ENCODE results near the gene SLC25A22. TPM values are rescaled to one million over a fixed set of nuclear protein-coding genes. Genes with fewer than 3 reads are reported as not detected.

Gene SLC25A22
- total RNA-seq, 3 donors from 2014 or later = 2.7 to 11.5 (median 4.7) TPM

DNA sequence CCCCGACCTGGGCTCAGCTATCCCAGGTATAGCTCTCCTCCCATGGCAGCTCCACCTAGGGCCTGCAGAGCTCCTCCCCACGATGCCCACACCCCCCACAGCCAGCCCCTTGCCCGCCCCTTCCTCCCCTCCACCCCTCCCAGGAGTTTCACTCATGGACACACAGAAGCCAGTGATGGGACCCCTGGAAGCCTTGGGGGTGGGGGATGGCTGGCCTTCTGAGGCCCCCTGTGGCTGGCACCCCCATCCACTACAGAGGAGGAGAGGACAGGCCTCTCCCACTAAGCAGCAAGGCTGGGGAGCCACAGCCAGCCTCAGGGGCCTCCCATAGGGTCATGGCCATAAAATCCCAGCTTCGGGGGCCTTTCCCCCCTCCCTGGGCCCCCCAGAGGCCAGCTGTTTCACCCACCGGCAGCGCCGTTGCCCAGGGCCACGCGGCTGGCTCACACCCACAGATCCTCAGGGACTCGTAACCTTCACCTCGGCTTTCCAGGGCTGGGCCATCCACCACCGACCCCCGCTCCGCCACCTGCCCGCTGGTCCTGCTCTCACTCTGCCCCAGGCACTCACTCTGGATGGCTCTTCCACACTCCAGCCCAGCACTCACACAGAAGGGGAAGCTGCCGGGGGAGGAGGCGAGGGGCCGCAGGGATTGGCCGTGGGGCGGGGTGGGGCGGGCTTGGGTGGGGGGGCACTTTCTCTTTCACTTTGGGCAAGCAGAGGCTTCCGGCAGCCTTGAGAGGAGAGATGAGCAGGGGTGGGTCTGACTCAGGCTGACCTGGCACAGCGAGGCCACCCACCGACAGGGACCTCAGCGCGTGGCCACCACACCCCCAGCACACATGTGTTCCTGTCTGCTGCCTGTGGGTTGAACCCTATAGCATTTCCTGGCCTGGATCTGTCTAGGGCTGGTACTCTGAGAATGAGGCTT lies 2.2 kb downstream of the SLC25A22 start:
- DNase-seq (ENCODE audit: low spot score in 2 of 2) = peak in 1 of 2 donors; percentile 61
- Histone ChIP-seq H3K4me3 (peak overlapping the region; percentile 62 to 82 (median 79)), H3K27me3 (no peaks in the 10 kb centered on the region), H3K27ac (peak overlapping the region; percentile 86 to 87), H3K4me1 (peaks cover 10 to 14% of the 10 kb centered on the region in 2 donors), H3K9me3 (no peaks in the 10 kb centered on the region), H3K36me3 (no peaks in the 10 kb centered on the region)
- intact Hi-C loops (cut with DNase I; ENCODE audit: low total_unique reads) = no loop called here
- no peak for TF ChIP-seq POLR2A (IDR thresholded peaks at IDR 0.05)
- TF ChIP-seq POLR2AphosphoS5 (IDR thresholded peaks at IDR 0.05) = no peak
- TF ChIP-seq CTCF (IDR thresholded peaks at IDR 0.05) = no peak

DNA sequence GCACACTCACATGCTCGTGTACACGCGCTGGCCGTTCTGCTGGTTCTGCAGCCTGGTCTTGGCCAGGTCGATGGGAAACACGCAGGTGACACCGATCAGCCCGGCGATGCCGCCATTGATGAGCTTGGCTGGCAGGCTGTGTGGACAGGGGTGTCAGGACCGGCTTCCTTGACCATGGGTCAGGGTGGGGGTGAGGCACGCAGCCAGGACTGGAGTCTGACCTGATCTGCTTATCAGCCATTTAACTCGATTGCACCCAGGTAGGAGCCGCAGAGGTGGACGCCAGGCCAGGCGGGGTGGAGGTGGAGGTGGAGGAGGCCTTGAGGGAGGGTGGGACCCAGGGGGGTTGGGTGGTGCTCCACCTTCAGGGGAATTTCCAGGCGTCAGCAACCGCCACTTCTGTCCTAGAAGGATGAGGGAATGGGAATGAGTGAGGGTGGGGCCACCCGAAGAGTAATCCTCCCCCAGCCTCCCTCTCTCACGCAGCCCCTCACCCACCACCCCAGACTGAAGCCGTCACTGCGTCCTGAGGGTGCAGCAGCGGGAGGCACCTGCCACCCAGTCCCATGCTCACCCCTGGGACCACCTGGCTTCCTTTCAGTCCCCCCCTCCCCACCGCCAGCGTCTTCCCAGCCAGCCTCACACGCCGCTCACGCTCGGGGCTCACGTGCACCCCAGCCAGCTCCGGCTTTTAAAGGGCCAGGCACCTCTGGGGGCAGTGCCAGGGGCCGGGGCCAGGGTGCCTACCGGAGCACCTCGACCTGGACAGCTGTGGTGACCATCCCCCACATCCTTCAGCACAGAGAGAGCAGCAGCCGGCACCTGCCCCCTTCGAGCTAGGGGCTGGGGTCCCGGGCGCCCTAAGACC lies 3.1 kb downstream of the SLC25A22 start:
- no peak for TF ChIP-seq POLR2AphosphoS5 (IDR thresholded peaks at IDR 0.05)
- no peak for TF ChIP-seq CTCF (IDR thresholded peaks at IDR 0.05)
- no peaks in the 10 kb centered on the region for H3K9me3 ChIP-seq
- H3K4me3 ChIP-seq = peak overlapping the region; percentile 62 to 82 (median 79)
- intact Hi-C loops (cut with DNase I; ENCODE audit: low total_unique reads) = no loop called here
- peaks cover 0 to under 1% of the 10 kb centered on the region in 2 donors for H3K27me3 ChIP-seq
- peaks cover 10 to 14% of the 10 kb centered on the region in 2 donors for H3K4me1 ChIP-seq
- H3K27ac ChIP-seq = peak overlapping the region; percentile 86 to 87
- DNase-seq (ENCODE audit: low spot score in 2 of 2) = no peak
- no peaks in the 10 kb centered on the region for H3K36me3 ChIP-seq

- no peaks in the 10 kb centered on the region for H3K36me3 ChIP-seq
- H3K27me3 ChIP-seq = peaks cover 0 to 8% of the 10 kb centered on the region in 2 donors
- TF ChIP-seq POLR2AphosphoS5 (IDR thresholded peaks at IDR 0.05) (no peak), POLR2A (IDR thresholded peaks at IDR 0.05) (no peak), CTCF (IDR thresholded peaks at IDR 0.05) (no peak)
- no peak overlapping the region for H3K27ac ChIP-seq
- H3K9me3 ChIP-seq = no peaks in the 10 kb centered on the region
- DNase-seq (ENCODE audit: low spot score in 2 of 2) = no peak
- H3K4me3 ChIP-seq = no peak overlapping the region
- peaks cover 10 to 14% of the 10 kb centered on the region in 2 donors for H3K4me1 ChIP-seq
- intact Hi-C loops (cut with DNase I; ENCODE audit: low total_unique reads) = no loop called here
These were observed 3.9 kb downstream of the SLC25A22 start for GRCh38 chr11:794013-794765.

GRCh38 chr11:793556-793955 lies 4.5 kb downstream of the SLC25A22 start:
- no peaks in the 10 kb centered on the region for H3K9me3 ChIP-seq
- intact Hi-C loops (cut with DNase I; ENCODE audit: low total_unique reads) = no loop called here

More at GRCh38 chr11:793556-793955, 4.5 kb downstream of the SLC25A22 start:
- TF ChIP-seq CTCF (IDR thresholded peaks at IDR 0.05) (no peak), POLR2A (IDR thresholded peaks at IDR 0.05) (no peak), POLR2AphosphoS5 (IDR thresholded peaks at IDR 0.05) (no peak)
- Histone ChIP-seq H3K27ac (no peak overlapping the region), H3K4me1 (peaks cover 10 to 14% of the 10 kb centered on the region in 2 donors), H3K4me3 (no peak overlapping the region), H3K27me3 (peaks cover 0 to 11% of the 10 kb centered on the region in 2 donors), H3K36me3 (no peaks in the 10 kb centered on the region)
- no peak for DNase-seq (ENCODE audit: low spot score in 2 of 2)

Data from breast epithelium (tissue), 4 donors.